ENCODE data around the gene KIRREL2.
A peak's percentile ranks its signal among the peaks of the same experiment; 100 is the strongest.

The KIRREL2 gene

GRCh38 chr19:35845215-35846037 is 11.3 kb upstream of the KIRREL2 start:
- DNase-seq, result peak in 1 of 2 experiments; percentile 65

GRCh38 chr19:35846038-35846668 is 10.6 kb upstream of the KIRREL2 start:
- DNase-seq, result peak in 1 of 2 experiments; percentile 65

- DNase-seq, result no peak
These were observed 8.8 kb upstream of the KIRREL2 start for GRCh38 chr19:35847911-35848310.

GRCh38 chr19:35848486-35848885 is 8.2 kb upstream of the KIRREL2 start:
- no peak for DNase-seq

GRCh38 chr19:35848919-35849505 is 7.7 kb upstream of the KIRREL2 start:
- no peak for DNase-seq

GRCh38 chr19:35851213-35852028 is 5.3 kb upstream of the KIRREL2 start:
- DNase-seq, result peak in 1 of 2 experiments; percentile 59

- no peak for DNase-seq
These were observed 4.5 kb upstream of the KIRREL2 start, which contains the start of gene NPHS1 for GRCh38 chr19:35852029-35852780. Gene NPHS1, minus strand, starts transcription at chr19:35852504. Its CDS starts 667 bp downstream, at chr19:35851837.

- no peak for DNase-seq
These were observed 3.5 kb upstream of the KIRREL2 start for GRCh38 chr19:35853038-35853756.

GRCh38 chr19:35858311-35858710 is 1.6 kb downstream of the KIRREL2 start:
- no peak for DNase-seq

- no peak for DNase-seq
These were observed 2.7 kb downstream of the KIRREL2 start for GRCh38 chr19:35859414-35859813.

GRCh38 chr19:35860436-35860817 is 3.7 kb downstream of the KIRREL2 start:
- no peak for DNase-seq

GRCh38 chr19:35860818-35861639 is 4.3 kb downstream of the KIRREL2 start:
- peak in 1 of 2 experiments; percentile 46 for DNase-seq

GRCh38 chr19:35861640-35862160 is 5.0 kb downstream of the KIRREL2 start:
- no peak for DNase-seq

GRCh38 chr19:35862528-35862927 is 5.8 kb downstream of the KIRREL2 start:
- DNase-seq, result no peak

- no peak for DNase-seq
These were observed 6.3 kb downstream of the KIRREL2 start for GRCh38 chr19:35863018-35863417.

GRCh38 chr19:35868172-35868822 is 11.6 kb downstream of the KIRREL2 start, which contains the start of gene APLP1:
Gene APLP1, plus strand, starts transcription at chr19:35868574. Its CDS starts 63 bp downstream, at chr19:35868637.
- peak; percentile 57 to 92 for DNase-seq

GRCh38 chr19:35868823-35869326 is 12.2 kb downstream of the KIRREL2 start:
- DNase-seq, result no peak

GRCh38 chr19:35869327-35870123 is 12.8 kb downstream of the KIRREL2 start:
- peak; percentile 96 to 99 for DNase-seq

Data from NCI-H526 (cell line).